ENCODE results near the gene TSPYL2.

TSPYL2 gene

DNA sequence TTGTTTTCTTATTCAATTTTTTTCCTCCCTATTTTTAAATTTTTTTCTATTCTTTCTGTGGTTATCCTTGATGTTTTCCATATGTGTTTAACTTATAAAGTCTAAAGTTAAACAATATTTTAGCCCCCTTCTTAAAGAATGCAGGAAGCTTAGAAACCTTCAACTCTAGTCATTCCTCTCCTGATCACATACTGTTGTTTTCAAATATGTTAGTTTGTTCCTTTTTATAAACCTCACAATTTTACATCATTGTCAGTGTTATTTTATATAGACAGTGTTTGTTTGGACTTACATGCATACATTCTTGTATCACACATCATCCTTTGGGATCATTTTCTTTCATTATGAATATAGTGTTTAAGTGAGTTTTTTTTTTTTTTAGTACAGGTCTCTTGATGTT, 43.3 kb downstream of the TSPYL2 start:
- DNase-seq (ENCODE audit: low read depth) = no peak

DNA sequence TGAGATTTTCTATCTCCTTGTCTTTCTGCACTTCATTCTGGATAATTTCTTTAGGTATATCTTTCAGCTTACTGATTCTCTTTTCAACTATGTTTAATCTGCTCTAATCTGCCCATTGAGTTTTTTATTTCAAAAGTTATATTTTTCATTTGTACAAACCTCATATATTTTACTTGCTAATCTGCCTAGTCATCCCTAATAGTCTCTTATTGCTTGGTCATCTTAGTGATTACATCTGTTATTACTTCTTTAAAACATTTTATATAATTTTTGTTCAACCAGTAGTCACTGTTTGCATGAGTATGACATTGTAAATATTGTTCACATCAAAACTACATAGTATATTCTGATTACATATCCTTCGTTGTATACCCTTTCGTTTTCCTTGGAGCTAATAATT, 44.2 kb downstream of the TSPYL2 start:
- no peak for DNase-seq (ENCODE audit: low read depth)

DNA sequence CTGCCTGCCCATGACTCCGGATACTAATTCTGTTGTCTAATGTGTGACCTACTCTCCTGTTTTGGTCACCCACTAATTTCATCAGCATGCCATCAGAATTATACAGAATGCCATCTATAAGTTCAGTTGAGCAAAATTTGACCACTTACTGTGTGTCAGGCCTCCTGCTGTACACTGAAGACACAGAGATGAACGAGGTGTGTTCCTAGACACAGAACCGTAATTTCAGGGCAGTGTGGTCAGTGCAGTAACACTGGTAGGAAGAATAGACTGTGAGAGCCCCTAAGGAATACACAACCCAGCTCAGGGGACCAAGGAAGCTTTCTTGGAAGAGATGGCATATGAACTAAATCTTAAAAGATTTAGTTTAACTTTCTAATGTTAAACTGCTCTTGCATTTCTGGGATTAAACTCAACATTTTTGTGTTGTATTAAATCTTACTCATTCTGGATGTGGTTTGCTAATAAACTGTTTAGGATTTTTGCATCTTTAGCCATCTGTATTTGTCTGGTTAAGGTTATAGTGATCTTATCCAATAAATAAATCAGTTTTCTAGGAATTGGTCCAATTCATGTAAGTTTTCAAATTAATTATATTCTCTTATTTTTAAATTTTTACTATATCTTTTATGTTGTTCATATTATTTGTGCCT, 46.1 kb downstream of the TSPYL2 start:
- DNase-seq (ENCODE audit: low read depth) = no peak

DNA sequence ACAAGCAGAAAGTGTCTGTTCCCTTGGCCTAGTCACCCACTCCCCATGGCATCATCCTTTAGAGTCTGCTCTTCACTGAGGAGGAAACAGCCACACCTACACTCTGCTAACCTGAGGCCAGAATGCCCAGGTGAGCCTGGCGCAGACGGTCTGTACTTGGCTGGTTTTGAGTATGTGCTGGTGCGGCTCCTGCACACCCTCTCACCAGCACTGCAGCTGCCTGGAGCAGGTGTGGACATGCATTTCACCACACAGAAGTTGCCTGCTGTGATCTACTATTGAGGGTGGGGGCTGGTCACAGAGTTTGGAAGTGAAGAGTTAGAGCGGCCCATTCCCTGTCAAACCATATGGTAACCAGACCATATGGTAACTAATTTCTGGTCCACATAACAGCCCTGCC, 51.2 kb downstream of the TSPYL2 start:
- no peak for DNase-seq (ENCODE audit: low read depth)

DNA sequence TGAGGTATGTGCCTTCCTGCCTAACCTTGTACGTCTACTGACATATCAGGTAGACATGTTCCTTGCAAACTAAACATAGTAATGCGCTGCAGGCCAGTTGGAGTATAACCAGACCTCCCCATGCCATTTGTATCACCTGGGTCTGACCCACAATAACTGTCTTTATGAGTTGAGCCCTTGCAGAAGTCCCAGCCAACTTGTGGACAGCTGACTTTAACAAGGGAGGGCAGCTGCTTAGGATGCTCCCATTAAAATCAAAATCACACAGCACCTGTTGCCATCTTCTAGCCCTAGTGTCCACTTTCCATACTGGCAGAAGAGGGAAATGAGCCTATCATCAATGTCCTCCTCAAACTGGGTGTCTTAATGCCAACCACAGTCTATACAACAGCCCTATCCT, 53.4 kb downstream of the TSPYL2 start:
- no peak for DNase-seq (ENCODE audit: low read depth)
